HEK293 (cell line): ENCODE measurements around the gene ZBTB18.

Experiments
- BCL11A ChIP-seq: fragments of 450-650 bp; formaldehyde crosslinking; IDR thresholded peaks from 2 replicates; pipeline ENCODE4 v1.5.1; 2016; ENCODE audit warnings: low read depth, missing biosample characterization, missing genetic modification characterization
- BCL6B ChIP-seq: fragments of 450-650 bp; formaldehyde crosslinking; IDR thresholded peaks from 2 replicates; pipeline ENCODE4 v1.5.1; 2017; ENCODE audit warnings: missing biosample characterization, missing genetic modification characterization
- FEZF1 ChIP-seq: fragments of 450-650 bp; formaldehyde crosslinking; IDR thresholded peaks from 2 replicates; pipeline ENCODE4 v1.5.1; 2016; ENCODE audit warnings: missing biosample characterization, missing genetic modification characterization
- KLF7 ChIP-seq: fragments of 450-650 bp; formaldehyde crosslinking; IDR thresholded peaks from 2 replicates; pipeline ENCODE4 v1.5.1; 2016; ENCODE audit warnings: missing biosample characterization, missing genetic modification characterization, borderline replicate concordance
- MZF1 ChIP-seq: fragments of 450-650 bp; formaldehyde crosslinking; IDR thresholded peaks from 2 replicates; pipeline ENCODE4 v1.5.1; 2017; ENCODE audit warnings: missing biosample characterization, missing genetic modification characterization, borderline replicate concordance
- PRDM2 ChIP-seq: fragments of 450-650 bp; formaldehyde crosslinking; IDR thresholded peaks from 2 replicates; pipeline ENCODE4 v1.5.1; 2016; ENCODE audit warnings: missing biosample characterization, missing genetic modification characterization, borderline replicate concordance
- ZBTB26 ChIP-seq: fragments of 450-650 bp; formaldehyde crosslinking; optimal IDR thresholded peaks from 2 replicates; pipeline ENCODE3; 2016; ENCODE audit warnings: missing biosample characterization, mild to moderate bottlenecking, missing genetic modification characterization
- ZBTB48 ChIP-seq: fragments of 450-650 bp; formaldehyde crosslinking; IDR thresholded peaks from 2 replicates; pipeline ENCODE4 v1.5.1; 2016; ENCODE audit warnings: missing biosample characterization, missing genetic modification characterization
- ZNF2 ChIP-seq: fragments of 450-650 bp; formaldehyde crosslinking; IDR thresholded peaks from 2 replicates; pipeline ENCODE4 v1.5.1; 2016; ENCODE audit warnings: missing biosample characterization, missing genetic modification characterization
- ZNF24 ChIP-seq: fragments of 450-650 bp; formaldehyde crosslinking; IDR thresholded peaks from 2 replicates; pipeline ENCODE4 v1.5.1; 2016; ENCODE audit warnings: missing biosample characterization, missing genetic modification characterization
- ZNF280D ChIP-seq: fragments of 450-650 bp; formaldehyde crosslinking; IDR thresholded peaks from 2 replicates; pipeline ENCODE4 v1.5.1; 2016; ENCODE audit warnings: missing biosample characterization, missing genetic modification characterization
- ZNF311 ChIP-seq: fragments of 450-650 bp; formaldehyde crosslinking; IDR thresholded peaks from 2 replicates; pipeline ENCODE4 v1.5.1; 2017; ENCODE audit warnings: missing biosample characterization, missing genetic modification characterization, borderline replicate concordance
- ZNF366 ChIP-seq: fragments of 450-650 bp; formaldehyde crosslinking; conservative IDR thresholded peaks from 2 replicates; pipeline ENCODE4 v1.5.1; 2016; ENCODE audit warnings: missing biosample characterization, missing genetic modification characterization
- ZNF510 ChIP-seq: fragments of 450-650 bp; formaldehyde crosslinking; IDR thresholded peaks from 2 replicates; pipeline ENCODE4 v1.5.1; 2018; ENCODE audit warnings: mild to moderate bottlenecking, missing genetic modification characterization, missing biosample characterization; ENCODE audit not compliant: insufficient replicate concordance
- ZNF518A ChIP-seq: fragments of 450-650 bp; formaldehyde crosslinking; conservative IDR thresholded peaks from 2 replicates; pipeline ENCODE4 v1.5.1; 2016; ENCODE audit warnings: low read depth, missing biosample characterization, missing genetic modification characterization
- ZNF558 ChIP-seq: fragments of 450-650 bp; formaldehyde crosslinking; IDR thresholded peaks from 2 replicates; pipeline ENCODE4 v1.5.1; 2016; ENCODE audit warnings: missing biosample characterization, missing genetic modification characterization
- ZNF776 ChIP-seq: fragments of 450-650 bp; formaldehyde crosslinking; IDR thresholded peaks from 2 replicates; pipeline ENCODE4 v1.5.0; 2017; ENCODE audit warnings: missing biosample characterization, missing genetic modification characterization, borderline replicate concordance
- ZNF792 ChIP-seq: fragments of 450-650 bp; formaldehyde crosslinking; IDR thresholded peaks from 2 replicates; pipeline ENCODE4 v1.5.1; 2016; ENCODE audit warnings: missing biosample characterization, missing genetic modification characterization
- ZNF837 ChIP-seq: fragments of 450-650 bp; formaldehyde crosslinking; IDR thresholded peaks from 2 replicates; pipeline ENCODE4 v1.5.1; 2016; ENCODE audit warnings: missing biosample characterization, missing genetic modification characterization
- ZSCAN23 ChIP-seq: fragments of 450-650 bp; formaldehyde crosslinking; IDR thresholded peaks from 2 replicates; pipeline ENCODE4 v1.5.1; 2016; ENCODE audit warnings: missing biosample characterization, missing genetic modification characterization
- ZSCAN30 ChIP-seq: fragments of 450-650 bp; IDR thresholded peaks from 2 replicates; pipeline ENCODE4 v1.5.1; 2018; ENCODE audit warnings: missing biosample characterization, mild to moderate bottlenecking, missing genetic modification characterization, moderate library complexity

ZBTB18 gene

GRCh38 chr1:244049162-244050013, 1.7 kb upstream of the ZBTB18 start (continued):
- TF ChIP-seq ZNF776 (tag by site-specific recombination), result no peak
- TF ChIP-seq ZNF24 (tag by site-specific recombination), result peak; percentile 49; the same call in 1 of the 2 replicates
- TF ChIP-seq ZNF280D, result no peak
- TF ChIP-seq ZNF837 (tag by site-specific recombination), result no peak
- peak; percentile 34; the same call in 1 of the 2 replicates for TF ChIP-seq MZF1 (tag by site-specific recombination)
- TF ChIP-seq ZNF510, result no peak
- TF ChIP-seq ZNF518A (tag by site-specific recombination), result no peak
- peak; percentile 80 for TF ChIP-seq ZNF2
- no peak for TF ChIP-seq KLF7
- TF ChIP-seq ZBTB48 (tag by site-specific recombination), result no peak
- TF ChIP-seq BCL11A (tag by site-specific recombination), result no peak
- no peak for TF ChIP-seq ZSCAN23
- TF ChIP-seq ZNF366 (tag by site-specific recombination), result peak; percentile 71
- no peak for TF ChIP-seq ZNF558 (tag by site-specific recombination)
- no peak for TF ChIP-seq ZNF311 (tag by site-specific recombination)
- TF ChIP-seq BCL6B (tag by site-specific recombination), result no peak
- peak; percentile 66 for TF ChIP-seq ZBTB26 (tag by site-specific recombination)
- TF ChIP-seq ZNF792 (tag by site-specific recombination), result no peak
- TF ChIP-seq ZSCAN30 (tag by site-specific recombination), result peak; percentile 37; the same call in 1 of the 2 replicates
- peak; percentile 84 for TF ChIP-seq FEZF1
- TF ChIP-seq PRDM2 (tag by site-specific recombination), result no peak
